AG04450 (cell line): ENCODE data around the gene ADAMTS2. TPM values are rescaled to one million over a fixed set of nuclear protein-coding genes. Genes with fewer than 3 reads are reported as not detected.

Experiments
- CTCF ChIA-PET: fragments of 300-600, 350-600 bp; formaldehyde crosslinking; extraction: SDS; loops from one replicate; lab custom pipeline; 2022; ENCODE audit warnings: antibody characterized with exemption, inconsistent platforms; lab: Charles Lee
- POLR2A ChIA-PET: fragments of 350-600 bp; formaldehyde crosslinking; extraction: SDS; loops from one replicate; lab custom pipeline; 2021; ENCODE audit warnings: antibody characterized with exemption, inconsistent platforms; lab: Yijun Ruan, JAX
- DNase-seq: peaks from one replicate; pipeline ENCODE4 v3.0.0-alpha.2; 2011; ENCODE audit warnings: low read depth, low spot score
- H3K27ac ChIP-seq: one replicate; pipeline ENCODE4 v1.5.1; 2012; ENCODE audit warnings: low read depth, low read length, control low read depth
- H3K27me3 ChIP-seq: one replicate; pipeline ENCODE4 v1.6.0; 2012; ENCODE audit warnings: low read length; ENCODE audit not compliant: control insufficient read depth, insufficient read depth
- H3K4me3 ChIP-seq: 2 replicates; pipeline ENCODE4 v1.5.1; 2011; ENCODE audit warnings: mild to moderate bottlenecking, low read depth, low read length, control low read depth
- H3K9me3 ChIP-seq: 2 replicates; pipeline ENCODE4 v1.5.1; 2012; ENCODE audit warnings: low read length; ENCODE audit not compliant: control insufficient read depth, insufficient read depth
- CTCF ChIP-seq: IDR thresholded peaks from 2 replicates; pipeline ENCODE4 v1.5.1; 2011; ENCODE audit warnings: low read depth, low read length, control low read depth, inconsistent platforms
- polyA plus RNA-seq: library from polyadenylated mRNA; depleted of rRNA; stranded (reverse); fragments of >200 nt; gene quantifications from 2 replicates; pipeline ENCODE4 v1.2.3, GENCODE V29; 2011; rRNA removed
- small RNA-seq: library from RNA; depleted of rRNA; stranded (forward); fragments of <200 nt; gene quantifications from one replicate; pipeline ENCODE3, GENCODE V24; 2012; ENCODE audit warnings: low read depth; ENCODE audit not compliant: insufficient read length

The ADAMTS2 gene
- polyA plus RNA-seq, 1 experiment = 22.6 TPM

DNA sequence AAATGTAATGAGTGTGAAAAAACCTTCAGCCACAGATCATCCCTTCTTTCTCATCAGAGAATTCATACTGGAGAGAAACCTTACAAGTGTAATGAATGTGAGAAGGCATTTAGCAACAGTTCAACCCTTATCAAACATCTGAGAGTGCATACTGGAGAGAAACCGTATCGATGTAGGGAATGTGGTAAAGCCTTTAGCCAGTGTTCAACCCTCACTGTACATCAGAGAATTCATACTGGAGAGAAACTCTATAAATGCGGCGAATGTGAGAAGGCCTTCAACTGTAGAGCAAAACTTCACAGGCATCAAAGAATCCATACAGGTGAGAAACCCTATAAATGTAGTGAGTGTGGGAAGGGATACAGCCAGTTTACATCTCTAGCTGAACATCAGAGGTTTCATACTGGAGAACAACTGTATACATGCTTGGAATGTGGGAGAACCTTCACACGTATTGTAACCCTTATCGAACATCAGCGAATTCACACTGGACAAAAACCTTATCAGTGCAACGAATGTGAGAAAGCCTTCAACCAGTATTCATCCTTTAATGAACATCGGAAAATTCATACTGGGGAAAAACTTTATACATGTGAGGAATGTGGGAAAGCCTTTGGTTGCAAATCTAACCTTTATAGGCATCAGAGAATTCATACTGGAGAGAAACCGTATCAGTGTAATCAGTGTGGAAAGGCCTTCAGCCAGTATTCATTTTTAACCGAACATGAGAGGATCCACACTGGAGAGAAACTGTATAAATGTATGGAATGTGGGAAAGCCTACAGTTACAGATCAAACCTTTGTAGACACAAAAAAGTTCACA, 265.9 kb downstream of the ADAMTS2 start:
- no peak for TF ChIP-seq CTCF
- H3K27me3 ChIP-seq = no peaks in the 10 kb centered on the region
- H3K4me3 ChIP-seq = no peak overlapping the region
- H3K27ac ChIP-seq = no peak overlapping the region
- DNase-seq = no peak
- CTCF ChIA-PET = no interaction called here
- POLR2A ChIA-PET = no interaction called here
- peaks cover 44% of the 10 kb centered on the region for H3K9me3 ChIP-seq

GRCh38 chr5:179065703-179066102, 279.6 kb downstream of the ADAMTS2 start:
- no peak for TF ChIP-seq CTCF
- Histone ChIP-seq H3K27ac (no peak overlapping the region), H3K27me3 (no peaks in the 10 kb centered on the region), H3K9me3 (peaks cover 74% of the 10 kb centered on the region), H3K4me3 (no peak overlapping the region)
- ChIA-PET POLR2A (no interaction called here), CTCF (no interaction called here)
- DNase-seq = no peak

- no peak for TF ChIP-seq CTCF
- Histone ChIP-seq H3K9me3 (peaks cover 52% of the 10 kb centered on the region), H3K27ac (no peak overlapping the region), H3K27me3 (no peaks in the 10 kb centered on the region), H3K4me3 (peak overlapping the region; percentile 76)
- CTCF ChIA-PET = interaction anchor here (1.5 kb wide), 1 partner anchor 330 kb away, joined by 7 read pairs; the partner anchor contains the start of gene ZNF354A
- DNase-seq = no peak
- POLR2A ChIA-PET = interaction anchor here (1.4 kb wide), 1 partner anchor 201 kb away, joined by 14 read pairs; the partner anchor contains the start of gene ZNF354B
Measured at GRCh38 chr5:179061025-179061424, 284.2 kb downstream of the ADAMTS2 start.

Small RNA genes within 50 kb of the gene (small RNA-seq; reads per million reads assigned to genes)
- gene AC109479.2 = not detected

Other genes with a start within 250 kb of the ADAMTS2 start
- gene RUFY1, start 205.1 kb upstream of the ADAMTS2 start, polyA plus RNA-seq = 24.1 and 31.1 TPM in 2 replicates